ENCODE data around the gene DNAL1. TPM values are rescaled to one million over a fixed set of nuclear protein-coding genes. Genes with fewer than 3 reads are reported as not detected.

The DNAL1 gene
- polyA plus RNA-seq, 1 of the 3 experiments (the other 2 are of a cell fraction): 2.6 TPM

DNA sequence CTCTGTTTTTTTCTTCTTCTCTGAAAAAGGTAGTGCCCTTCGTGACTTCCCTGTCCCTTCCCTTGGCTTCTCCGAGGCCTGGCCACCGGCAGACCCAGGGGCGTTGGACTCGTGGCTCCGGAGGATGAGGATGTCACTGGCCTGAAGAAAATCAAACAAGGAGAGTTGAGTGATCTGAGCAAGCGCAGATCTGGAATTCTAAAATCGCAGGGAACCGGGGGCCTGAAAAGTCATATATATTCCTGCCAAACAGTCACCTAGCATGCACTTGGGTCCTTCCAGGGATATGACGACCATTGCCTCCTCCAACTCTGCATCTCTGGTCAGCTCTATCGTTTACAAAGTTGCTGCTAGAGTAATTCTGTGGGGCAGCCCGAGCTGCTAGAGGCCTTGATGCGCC, 74.6 kb downstream of the DNAL1 start (continued):
- no peak for TF ChIP-seq CHD2 (IDR thresholded peaks at IDR 0.05; ENCODE audit: low read length, partially characterized antibody)

GRCh38 chr14:73719791-73720190, 75.0 kb downstream of the DNAL1 start:
- 96% methylated on average over 8 of the region's 8 CpGs for WGBS (ENCODE audit: low lambda C conversion rate)
- DNase-seq: peak; percentile 15
- ChIA-PET POLR2A (interaction anchor here (1.2 kb wide), 1 partner anchor 167 kb away, joined by 5 read pairs; the partner anchor contains the start of gene ZNF410), CTCF (interaction anchor here (0.8 to 2.2 kb wide), 4 partner anchors 9 to 108 kb away, joined by 3 to 13 read pairs (median 4); no protein-coding TSS in a partner anchor)
- Histone ChIP-seq H3F3A (replicated peaks; ENCODE audit: insufficient read depth) (peaks cover 22% of the 10 kb centered on the region), H3K27me3 (ENCODE audit: insufficient read depth) (no peaks in the 10 kb centered on the region), H3K4me2 (no peak overlapping the region), H3K36me3 (replicated peaks in 1 of 2; ENCODE audit: control insufficient read depth in 1 of 2, insufficient read depth in 2 of 2, low read length in 1 of 2) (peaks cover 42 to 46% of the 10 kb centered on the region in 2 experiments), H3K27ac (ENCODE audit: low read depth in 2 of 2, low read length in 1 of 2) (peak overlapping the region in 1 of 2 experiments; percentile 71; a peak in 2 of 4 replicates), H3K9ac (no peak overlapping the region), H3K9me2 (no peaks in the 10 kb centered on the region), H3K79me2 (ENCODE audit: insufficient read depth) (no peaks in the 10 kb centered on the region), H3K4me3 (ENCODE audit: low read depth in 2 of 2, low read length in 1 of 2) (no peak overlapping the region), H3K4me1 (ENCODE audit: control insufficient read depth in 1 of 2, insufficient read depth in 2 of 2, low read depth in 1 of 2, low read length in 1 of 2) (peaks cover 4 to 48% of the 10 kb centered on the region in 2 experiments; a peak in 3 of 4 replicates), H4K20me1 (ENCODE audit: insufficient read depth) (no peaks in the 10 kb centered on the region), H3K9me3 (no peaks in the 10 kb centered on the region), H2AFZ (ENCODE audit: low read depth) (no peak overlapping the region)
- TF ChIP-seq RXRA (IDR thresholded peaks at IDR 0.05; ENCODE audit: borderline replicate concordance, low read depth) (no peak), CHD2 (IDR thresholded peaks at IDR 0.05; ENCODE audit: low read length, partially characterized antibody) (no peak), EP300 (IDR thresholded peaks at IDR 0.05; ENCODE audit: borderline replicate concordance in 1 of 2, low read depth in 1 of 2, low read length in 1 of 2) (no peak), POLR2AphosphoS5 (IDR thresholded peaks at IDR 0.05; ENCODE audit: low read depth, low read length) (no peak), GATA2 (CRISPR knock-in tag; IDR thresholded peaks at IDR 0.05) (no peak), GABPA (IDR thresholded peaks at IDR 0.05; ENCODE audit: low read depth) (no peak), FOXM1 (IDR thresholded peaks at IDR 0.05; ENCODE audit: low read depth) (no peak), NFIC (IDR thresholded peaks at IDR 0.05; ENCODE audit: borderline replicate concordance) (no peak), NRF1 (IDR thresholded peaks at IDR 0.05; ENCODE audit: low read depth, low read length) (no peak), RAD21 (IDR thresholded peaks at IDR 0.05; ENCODE audit: low read length) (no peak), FOXJ3 (CRISPR knock-in tag; IDR thresholded peaks at IDR 0.05) (no peak), TEAD4 (IDR thresholded peaks at IDR 0.05; ENCODE audit: borderline replicate concordance, insufficient read depth) (no peak), MEF2A (IDR thresholded peaks at IDR 0.05; ENCODE audit: borderline replicate concordance, low read depth) (no peak), TCF12 (IDR thresholded peaks at IDR 0.05) (no peak), SMC3 (IDR thresholded peaks at IDR 0.05; ENCODE audit: low read depth, low read length) (no peak), JUND (IDR thresholded peaks at IDR 0.05) (no peak), CTCF (IDR thresholded peaks at IDR 0.05) (no peak)
- TF ChIP-seq, protein P1, sequence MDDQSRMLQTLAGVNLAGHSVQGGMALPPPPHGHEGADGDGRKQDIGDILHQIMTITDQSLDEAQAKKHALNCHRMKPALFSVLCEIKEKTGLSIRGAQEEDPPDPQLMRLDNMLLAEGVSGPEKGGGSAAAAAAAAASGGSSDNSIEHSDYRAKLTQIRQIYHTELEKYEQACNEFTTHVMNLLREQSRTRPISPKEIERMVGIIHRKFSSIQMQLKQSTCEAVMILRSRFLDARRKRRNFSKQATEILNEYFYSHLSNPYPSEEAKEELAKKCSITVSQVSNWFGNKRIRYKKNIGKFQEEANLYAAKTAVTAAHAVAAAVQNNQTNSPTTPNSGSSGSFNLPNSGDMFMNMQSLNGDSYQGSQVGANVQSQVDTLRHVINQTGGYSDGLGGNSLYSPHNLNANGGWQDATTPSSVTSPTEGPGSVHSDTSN (IDR thresholded peaks at IDR 0.05): no peak
- TF ChIP-seq, protein P2, sequence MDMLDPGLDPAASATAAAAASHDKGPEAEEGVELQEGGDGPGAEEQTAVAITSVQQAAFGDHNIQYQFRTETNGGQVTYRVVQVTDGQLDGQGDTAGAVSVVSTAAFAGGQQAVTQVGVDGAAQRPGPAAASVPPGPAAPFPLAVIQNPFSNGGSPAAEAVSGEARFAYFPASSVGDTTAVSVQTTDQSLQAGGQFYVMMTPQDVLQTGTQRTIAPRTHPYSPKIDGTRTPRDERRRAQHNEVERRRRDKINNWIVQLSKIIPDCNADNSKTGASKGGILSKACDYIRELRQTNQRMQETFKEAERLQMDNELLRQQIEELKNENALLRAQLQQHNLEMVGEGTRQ (IDR thresholded peaks at IDR 0.05; ENCODE audit: borderline replicate concordance, low read depth, low read length): no peak
- TF ChIP-seq, protein P3, sequence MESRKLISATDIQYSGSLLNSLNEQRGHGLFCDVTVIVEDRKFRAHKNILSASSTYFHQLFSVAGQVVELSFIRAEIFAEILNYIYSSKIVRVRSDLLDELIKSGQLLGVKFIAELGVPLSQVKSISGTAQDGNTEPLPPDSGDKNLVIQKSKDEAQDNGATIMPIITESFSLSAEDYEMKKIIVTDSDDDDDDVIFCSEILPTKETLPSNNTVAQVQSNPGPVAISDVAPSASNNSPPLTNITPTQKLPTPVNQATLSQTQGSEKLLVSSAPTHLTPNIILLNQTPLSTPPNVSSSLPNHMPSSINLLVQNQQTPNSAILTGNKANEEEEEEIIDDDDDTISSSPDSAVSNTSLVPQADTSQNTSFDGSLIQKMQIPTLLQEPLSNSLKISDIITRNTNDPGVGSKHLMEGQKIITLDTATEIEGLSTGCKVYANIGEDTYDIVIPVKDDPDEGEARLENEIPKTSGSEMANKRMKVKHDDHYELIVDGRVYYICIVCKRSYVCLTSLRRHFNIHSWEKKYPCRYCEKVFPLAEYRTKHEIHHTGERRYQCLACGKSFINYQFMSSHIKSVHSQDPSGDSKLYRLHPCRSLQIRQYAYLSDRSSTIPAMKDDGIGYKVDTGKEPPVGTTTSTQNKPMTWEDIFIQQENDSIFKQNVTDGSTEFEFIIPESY (IDR thresholded peaks at IDR 0.05; ENCODE audit: borderline replicate concordance, low read depth): no peak
